HG03175 (cell line): ENCODE results near the gene LY86.
A peak's percentile ranks its signal among the peaks of the same experiment; 100 is the strongest.

Experiments used
- ATAC-seq: cut with Tn5 transposase; IDR thresholded peaks from one replicate; pipeline ENCODE4 v1.9.1; 2021; ENCODE audit warnings: mild to moderate bottlenecking, moderate library complexity; ENCODE audit not compliant: unreplicated experiment

Gene LY86

DNA sequence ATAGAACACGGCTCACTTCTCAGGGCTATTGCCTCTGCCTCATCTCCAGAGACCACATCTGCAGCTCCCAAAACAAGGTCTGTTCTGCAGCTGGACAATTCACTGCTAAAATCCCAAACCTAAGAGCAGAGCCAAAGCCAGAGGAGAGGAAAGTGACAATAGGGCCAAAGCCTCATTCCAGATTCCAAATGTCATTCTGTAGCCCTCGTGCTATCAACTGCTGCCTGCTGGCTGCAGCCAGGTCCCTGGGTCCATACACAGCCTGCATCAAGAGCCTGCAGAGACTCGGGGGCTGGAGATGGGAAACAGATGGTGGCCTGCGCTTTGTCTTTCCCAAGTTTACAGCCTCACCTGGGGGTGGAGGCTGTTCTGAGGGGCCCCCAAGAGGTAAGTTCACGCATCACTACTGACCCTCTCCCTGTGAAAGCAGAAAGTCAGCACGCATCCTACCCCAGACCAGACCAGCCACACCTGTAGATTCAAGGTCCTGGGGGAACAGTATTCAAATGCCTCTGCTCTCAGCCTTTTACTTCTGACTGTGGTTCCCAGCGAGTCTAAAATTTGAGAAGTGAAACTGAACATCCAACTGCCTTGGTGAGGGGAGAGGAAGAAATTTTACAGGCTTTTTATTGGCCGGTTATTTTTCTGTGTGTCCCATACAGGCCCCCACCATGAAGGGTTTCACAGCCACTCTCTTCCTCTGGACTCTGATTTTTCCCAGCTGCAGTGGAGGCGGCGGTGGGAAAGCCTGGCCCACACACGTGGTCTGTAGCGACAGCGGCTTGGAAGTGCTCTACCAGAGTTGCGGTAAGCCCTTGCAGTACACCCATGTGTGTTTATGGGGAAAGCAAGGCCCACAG lies at the start of gene LY86:
Gene LY86 (plus strand): TSS at position 657 of the 860 bp plus-strand sequence. CDS start 15 bp downstream, at position 672.
- peak; percentile 49 for ATAC-seq

DNA sequence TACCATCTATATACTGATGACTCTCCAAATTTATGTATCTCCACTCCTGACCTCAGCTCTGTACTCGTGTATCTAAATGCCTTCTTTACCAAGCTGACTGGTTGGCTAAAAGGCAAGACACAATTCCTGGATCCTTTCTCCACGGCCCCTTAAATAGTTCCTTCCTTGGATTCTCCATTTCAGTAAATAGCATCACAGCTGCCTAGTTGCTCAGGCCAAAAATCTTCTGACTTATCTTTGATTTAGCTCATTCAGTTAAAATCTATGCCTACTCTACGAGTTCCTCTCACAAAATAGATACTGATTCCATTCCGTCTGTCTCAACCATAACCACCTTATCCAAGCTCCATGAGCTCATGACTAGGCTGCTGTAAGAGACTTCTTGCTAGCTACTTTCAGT lies 49.5 kb upstream of the LY86 start:
- ATAC-seq = no peak

DNA sequence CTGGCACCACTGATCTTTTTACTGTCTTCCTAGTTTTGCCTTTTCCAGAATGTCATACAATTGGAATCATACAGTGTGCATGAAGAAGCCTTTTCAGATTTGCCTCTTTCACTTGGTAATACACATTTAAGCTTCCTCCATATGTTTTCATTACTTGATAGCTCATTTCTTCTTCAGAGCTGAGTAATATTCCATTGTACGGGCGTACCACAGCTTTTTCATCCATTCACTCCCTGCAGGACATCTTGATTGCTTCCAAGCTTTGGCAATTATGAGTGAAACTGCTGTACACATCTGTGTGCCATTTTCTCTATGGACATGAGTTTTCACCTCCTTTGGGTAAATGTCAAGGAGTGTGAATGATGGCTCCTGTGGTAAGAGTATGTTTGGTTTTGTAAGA lies 46.2 kb upstream of the LY86 start:
- no peak for ATAC-seq

DNA sequence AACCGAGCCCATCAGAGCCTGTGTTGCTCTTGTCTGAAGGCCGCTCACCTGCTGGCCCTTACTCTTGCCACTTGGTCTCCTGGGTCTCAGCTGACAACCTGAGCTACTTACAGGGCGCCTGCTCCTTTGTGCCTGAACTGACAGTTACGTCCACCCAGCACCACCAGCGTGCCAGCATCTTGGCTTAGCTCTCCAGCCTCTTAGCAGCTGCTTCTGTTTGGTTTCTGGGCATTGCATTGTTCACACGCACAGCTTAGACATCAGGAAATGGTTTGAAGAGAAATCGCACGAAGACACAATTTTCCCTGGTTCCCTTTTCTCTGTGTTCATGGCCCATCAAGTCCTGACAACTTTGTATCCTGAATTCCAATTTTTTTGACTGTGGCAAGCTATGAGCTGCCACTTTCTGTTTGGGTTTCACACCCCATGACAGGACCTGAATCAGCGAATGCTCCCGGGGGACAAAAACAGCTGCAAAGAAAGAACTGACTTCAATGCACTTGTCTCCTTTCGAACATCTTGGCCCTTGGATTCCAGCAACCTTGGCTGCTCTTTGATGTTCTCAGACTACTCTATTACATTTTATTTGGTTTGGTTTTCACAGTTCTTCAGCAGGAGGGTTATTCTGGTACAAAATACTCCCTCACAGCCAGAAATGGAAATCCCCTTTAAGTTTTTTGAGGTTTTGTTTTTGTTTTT lies 45.2 kb upstream of the LY86 start:
- no peak for ATAC-seq

DNA sequence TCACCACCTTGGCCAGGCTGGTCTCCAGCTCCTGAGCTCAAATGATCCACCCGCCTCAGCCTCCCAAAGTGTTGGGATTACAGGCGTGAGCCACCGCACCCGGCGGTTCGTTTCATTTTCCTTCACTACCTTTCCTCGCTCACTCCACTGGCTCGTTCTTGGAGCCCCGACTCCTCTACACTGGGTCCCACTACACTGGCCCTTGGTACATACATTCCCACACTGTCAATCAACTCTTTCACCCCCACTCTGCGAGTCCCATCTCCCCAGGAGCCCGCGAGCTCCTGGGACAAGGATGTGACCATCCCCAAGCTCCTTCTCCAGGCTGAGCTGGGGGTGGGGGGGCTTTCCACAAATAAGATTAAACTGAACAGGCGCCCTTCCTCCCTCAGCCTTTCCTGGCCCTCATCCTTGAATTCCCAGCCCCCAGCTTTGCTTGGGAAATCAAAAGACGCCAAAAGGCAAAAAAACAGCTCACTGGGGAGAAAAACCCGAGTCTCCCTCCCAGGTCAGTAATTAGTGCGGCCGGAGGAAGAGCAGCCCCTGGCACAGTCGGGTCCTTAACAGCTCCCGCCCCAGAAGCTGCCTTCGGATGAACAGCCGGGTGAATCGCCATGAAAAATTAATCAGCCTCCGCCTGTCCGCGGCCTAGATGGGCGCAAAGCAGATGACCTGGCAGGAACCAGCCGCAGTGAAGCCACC lies 42.8 kb upstream of the LY86 start:
- ATAC-seq = no peak

DNA sequence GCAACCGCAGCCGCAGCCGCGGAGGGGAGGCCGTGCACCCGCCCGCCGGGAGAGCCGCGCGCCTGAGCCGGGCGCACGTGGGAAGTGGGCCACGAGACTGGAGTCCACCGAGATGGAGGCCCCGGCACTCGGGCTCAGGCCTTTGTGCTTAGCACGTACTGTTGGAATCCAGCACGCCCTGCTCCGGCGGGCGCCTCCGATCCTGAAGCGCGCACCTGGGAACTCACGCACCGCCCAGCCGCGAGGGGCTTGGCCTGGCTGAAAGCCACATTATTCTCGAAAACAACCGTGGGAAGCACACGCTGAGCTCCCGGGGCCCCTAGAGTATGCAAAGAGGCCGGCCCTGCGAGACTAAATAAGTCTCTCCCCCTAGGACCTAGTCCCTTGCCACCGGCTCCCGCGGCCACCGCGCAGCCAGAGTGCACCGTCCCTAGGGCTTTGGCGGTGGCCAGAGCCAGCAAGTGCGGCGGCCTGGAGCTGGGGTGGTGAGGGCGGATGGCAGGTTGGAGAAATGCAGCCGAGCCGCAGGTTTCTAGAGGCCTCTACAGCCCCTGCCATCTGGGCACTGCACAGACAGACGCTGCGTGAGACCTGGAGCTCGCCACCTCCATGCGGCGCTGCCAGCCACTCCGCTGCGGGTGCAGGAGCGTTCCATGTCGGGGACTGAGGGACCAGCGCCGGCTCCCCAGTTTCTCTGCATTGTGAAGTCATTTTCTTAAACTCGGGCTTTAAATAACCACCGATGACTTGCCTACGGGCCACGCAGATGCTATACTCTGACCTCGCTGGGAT lies 42.0 kb upstream of the LY86 start:
- ATAC-seq = peak; percentile 51

DNA sequence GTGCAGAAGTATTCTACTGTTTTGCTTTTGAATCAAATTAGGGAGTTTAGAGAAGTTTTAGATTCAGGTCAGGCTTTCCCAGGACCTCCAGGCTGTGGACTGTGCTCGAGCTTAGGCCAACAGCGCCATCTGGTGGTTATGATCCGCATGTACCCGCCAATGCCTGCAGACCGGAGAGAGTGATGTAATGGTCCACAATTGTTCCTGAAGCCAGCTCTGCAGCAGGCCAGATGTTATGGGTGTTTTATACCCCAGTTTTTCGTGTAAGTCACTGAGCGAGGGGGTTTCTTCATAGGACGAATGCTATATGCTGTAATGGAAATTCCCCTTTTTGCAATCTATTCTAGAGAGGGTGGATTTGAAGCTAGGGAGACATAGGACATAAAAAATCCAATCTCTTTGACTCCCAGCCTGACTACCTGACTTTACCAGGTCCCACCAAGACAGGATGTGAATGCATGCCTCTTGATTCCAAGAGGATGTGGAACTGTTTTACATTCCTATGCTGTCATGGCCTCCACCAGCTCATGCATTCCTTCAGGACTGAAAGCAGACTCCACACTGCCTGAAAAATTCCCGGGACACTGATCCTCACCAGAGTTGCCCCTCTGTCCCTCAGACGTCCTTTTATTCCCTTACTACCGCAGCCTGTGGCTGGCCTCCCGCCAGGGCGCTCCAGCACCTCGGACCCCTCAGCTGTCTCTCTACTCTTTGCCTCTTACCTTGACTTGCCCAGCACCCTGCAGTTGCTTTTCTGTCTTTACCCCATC lies 41.2 kb upstream of the LY86 start:
- peak; percentile 86 for ATAC-seq

DNA sequence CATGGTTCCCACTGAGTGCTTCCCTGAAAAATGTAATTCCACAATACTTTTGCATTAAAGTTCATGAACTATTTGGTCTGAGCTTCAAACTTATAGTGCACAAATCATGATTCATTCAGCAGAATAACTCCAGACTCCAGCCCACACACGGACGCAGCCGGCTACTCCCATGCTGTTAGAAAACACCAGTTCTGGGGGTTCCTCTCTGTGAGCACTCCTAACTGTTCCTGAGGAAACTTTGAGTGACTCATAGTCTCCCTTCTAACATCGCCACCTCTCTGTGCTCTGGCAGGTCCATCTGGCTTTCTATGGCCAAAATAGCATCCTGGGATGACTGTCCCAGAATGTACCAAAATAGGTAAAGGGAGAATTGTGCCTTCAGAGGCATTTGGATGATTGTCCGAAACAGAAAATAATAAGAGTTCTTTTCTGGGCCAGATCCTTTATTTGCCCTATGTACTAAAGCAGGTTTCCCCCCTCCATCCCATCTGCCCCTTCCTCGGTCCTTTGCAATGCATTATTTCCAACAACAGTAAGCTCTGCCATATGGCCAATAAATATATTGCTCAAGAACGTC lies 32.3 kb upstream of the LY86 start:
- no peak for ATAC-seq

DNA sequence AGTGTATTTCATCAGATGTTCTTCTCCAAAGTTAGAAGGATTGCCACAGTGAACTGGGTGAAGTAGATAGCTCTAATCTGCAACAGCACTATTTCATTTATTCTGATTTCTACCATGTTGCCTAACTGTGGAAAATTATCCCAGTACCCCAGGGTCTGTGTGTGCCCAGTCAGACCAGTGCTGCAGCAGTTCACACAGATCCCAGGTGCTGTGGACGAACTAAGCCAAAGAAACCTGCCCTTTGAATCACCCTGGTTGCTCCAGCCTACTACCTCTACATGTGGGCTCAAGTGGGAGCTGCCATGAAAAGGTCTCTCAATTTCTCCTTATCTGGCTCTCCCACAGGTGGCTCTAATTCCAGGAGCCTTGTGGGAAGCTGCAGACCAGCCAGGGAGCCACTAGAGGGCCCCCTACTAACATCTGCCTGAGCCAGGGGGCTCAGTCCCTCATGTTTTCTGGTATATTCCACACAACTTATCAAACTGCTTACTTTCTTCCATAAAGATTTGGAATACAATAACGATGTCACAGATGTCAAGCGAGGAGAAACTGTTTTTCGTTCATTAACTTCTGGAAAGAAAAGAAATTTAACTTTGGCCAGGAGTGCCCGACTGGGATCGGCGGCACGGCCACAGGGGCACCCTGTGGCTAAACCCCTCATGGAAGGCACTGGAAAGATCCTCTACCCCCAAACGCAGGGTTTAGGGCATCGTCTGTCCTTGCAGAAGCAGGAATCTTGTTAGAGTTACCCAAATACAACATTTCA lies 31.6 kb upstream of the LY86 start:
- no peak for ATAC-seq

DNA sequence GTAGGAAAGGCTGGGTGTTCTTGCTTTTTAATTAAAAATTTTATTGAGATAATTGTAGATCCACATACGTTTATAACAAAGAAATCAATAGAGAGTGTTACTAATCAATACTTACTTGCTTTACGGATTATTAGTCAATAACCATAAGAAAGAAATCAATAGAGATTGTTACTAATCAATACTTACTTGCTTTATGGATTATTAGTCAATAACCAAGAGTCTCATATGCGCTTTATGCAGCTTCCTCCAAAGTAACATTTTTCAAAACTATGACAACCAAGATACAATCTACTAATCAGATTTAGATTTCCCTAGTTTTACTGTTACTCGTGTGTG lies 31.0 kb upstream of the LY86 start:
- ATAC-seq = no peak

DNA sequence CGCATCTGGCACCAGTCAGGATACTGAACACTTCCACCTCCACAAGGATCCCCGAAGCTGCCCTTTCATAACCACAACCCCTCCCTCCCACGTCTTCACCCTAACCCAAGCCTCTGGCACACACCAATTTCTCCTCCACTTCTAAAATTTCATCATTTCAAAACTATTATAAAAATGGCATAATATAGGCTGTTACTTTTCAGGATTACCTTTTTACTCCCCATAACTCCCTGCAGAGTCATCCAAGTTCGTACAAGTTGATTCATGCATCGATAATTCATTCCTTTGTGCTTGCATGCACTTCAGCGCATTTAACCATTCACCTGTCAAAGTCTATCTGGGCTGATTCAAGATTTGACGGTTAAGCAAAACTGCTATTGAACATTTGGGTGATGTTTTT lies 30.6 kb upstream of the LY86 start:
- ATAC-seq = no peak

DNA sequence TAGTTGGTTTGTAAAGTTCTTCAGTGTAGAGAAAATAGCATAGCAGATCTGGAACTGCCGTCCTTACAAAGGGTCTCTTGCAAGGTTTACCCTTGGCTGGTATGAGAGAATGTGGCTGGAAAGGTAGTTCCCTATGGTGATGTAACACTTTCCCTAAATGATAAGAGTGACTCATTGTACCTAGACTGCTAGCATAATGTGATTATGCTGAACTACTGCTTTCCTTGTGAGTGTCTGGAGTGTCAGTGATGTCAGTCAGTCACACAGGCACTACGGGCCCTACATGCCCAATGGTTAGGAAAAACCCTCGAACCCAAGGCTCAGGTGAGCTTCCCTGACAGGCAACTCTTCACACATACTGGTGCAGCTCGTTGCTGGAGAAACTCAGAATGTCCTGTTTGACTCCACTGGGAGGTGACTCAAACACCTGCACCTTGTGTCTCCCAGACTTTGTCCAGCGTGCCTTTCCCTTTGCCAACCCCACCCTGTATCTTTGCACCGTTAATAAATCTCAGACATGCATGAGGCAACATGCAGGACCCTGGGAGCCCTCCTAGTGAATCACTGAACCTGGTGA lies 28.4 kb upstream of the LY86 start:
- no peak for ATAC-seq

DNA sequence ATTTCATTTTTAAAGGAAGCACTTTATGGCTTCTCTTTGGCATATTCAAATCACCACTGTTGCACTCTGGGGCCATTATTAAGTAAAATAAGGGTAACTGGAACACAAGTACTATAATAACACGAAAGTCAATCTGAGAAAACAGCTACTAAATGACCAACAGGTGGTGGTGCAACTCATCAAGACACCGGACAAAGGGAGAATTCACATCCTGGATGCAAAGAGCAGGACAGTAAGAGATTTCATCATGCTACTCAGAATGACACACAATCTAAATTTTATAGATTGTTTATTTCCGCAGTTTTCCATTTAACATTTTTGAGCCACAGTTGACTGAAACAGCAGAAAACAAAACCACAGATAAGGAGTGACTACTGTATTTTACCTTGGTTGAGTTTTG lies 27.6 kb upstream of the LY86 start:
- ATAC-seq = no peak

DNA sequence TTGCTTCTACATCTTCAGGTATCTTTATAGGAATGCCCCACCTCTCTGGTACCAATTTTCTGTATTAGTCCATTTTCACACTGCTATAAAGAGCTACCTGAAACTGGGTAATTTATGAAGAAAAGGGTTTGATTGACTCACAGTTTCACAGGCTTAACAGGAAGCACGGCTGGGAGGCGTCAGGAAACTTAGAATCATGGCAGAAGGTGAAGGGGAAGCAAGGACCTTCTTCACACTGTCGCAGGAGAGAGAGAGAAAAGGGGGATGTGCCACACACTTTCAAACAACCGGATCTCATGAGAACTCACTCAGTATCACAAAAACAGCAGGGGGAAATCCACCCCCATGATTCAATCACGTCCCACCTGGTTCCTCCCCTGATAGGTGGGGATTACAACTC lies 24.4 kb upstream of the LY86 start:
- no peak for ATAC-seq

DNA sequence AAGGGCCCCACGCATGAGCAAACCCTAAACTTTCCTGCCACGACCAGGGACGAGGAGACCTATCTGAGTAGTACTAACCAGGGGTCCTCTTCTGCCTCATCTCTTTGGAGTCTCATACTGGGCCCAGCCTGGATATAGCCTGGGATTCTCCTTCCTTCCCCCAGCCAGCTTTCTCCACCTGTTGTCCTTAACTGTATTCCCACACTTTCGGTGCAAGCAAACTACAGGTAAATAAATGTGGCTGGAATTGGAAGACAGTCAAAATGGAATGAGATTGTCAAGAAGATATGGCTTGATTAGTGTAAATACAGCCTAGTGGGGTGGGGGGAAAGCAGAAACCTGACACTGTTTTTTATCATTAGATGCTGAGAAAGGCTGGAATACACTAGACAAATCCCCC lies 23.5 kb upstream of the LY86 start:
- ATAC-seq = no peak

DNA sequence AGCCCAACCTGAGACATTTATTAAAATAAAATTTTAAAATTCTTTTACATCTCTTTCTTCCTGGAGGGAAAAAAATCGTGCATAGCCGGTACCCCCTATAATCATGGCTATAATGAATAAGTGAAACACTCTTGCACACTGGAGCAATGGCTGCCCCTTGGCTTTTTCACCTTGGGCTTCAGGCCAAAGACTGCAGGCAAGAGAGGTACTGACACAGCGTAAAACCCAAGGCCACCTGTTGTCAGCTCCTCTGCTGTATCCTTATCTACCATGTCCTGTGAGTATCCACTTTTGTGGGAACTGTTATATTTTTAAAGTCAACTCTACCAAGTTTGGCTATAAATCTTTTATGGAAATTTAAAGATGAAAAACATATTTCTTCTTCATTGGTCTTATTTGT lies 23.0 kb upstream of the LY86 start:
- no peak for ATAC-seq

DNA sequence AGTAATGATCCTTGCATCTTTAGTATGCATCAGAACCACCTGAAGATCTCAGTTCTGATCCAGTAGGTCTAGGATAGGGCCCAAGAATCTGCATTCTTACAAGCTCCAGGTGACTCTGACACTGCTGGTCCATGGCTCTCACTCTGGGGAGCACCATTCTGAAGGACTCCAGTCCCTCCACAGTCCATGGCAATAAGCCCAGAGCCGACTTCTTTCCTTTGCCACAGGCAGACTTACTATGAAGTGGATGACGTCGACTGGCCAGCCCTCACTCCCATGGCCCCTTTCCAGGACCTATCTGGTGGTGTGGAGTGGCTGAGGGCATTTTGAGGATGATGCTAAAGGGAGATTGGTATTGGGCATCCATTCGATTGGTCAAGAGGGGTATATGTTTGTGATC lies 21.8 kb upstream of the LY86 start:
- no peak for ATAC-seq

DNA sequence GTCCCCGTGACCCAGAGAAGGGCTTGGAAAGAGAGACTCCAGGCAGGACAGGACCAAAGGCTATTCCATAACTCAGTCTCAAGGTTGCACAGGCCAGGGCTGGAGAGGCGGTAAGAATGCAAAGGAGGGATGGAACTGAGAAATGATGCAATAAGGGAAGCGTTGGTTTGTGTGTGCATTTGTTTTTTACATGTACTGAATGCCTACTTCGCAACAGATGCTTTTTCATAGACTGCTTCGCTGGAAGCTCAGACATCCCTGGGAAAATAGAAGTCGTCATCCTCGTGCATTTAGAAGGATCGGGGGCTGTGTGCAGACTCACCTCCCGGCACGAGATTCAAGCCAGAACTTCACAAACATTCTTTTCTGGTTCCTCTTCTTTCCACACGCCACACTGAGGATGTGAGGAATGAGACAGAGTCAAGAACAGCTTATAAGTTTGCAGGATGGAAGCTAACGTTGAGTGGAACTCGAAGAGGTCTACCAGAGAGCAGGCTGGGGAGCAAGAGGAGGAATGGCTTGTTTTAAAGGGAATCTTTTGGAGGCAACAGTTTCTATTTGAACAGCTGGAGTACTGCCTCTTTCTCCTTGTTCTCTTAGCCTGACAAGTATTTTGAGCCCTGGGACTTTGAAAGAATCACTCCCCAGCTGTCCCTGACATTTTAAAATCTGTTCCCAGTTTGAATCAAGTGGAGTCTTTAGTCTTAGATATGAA lies 19.3 kb upstream of the LY86 start:
- ATAC-seq = no peak
